ENCODE measurements around the gene DGAT2L6. TPM values are rescaled to one million over a fixed set of nuclear protein-coding genes. Genes with fewer than 3 reads are reported as not detected.
"Not testable (repeated sequence)": the region's sequence is repeated elsewhere in the genome, so short reads cannot be mapped to it uniquely, and the experiment has no call there.

The DGAT2L6 gene
- total RNA-seq, 5 donors from 2014 or later (not counting 1 experiment from before 2014, with no cell fraction given) = not detected

GRCh38 chrX:70240751-70241150 is 63.5 kb downstream of the DGAT2L6 start:
- no peak overlapping the region for H3K4me3 Mint-ChIP-seq
- ChIA-PET CTCF (interaction anchor here in 1 of 2 donors (0.6 kb wide), 1 partner anchor 67 kb away, joined by 3 read pairs; no protein-coding TSS in a partner anchor), POLR2A (no interaction called here)
- no peaks in the 10 kb centered on the region for H3K4me1 Mint-ChIP-seq
- H3K36me3 Mint-ChIP-seq = no peaks in the 10 kb centered on the region
- no peak for ATAC-seq (replicated peaks in 1 of 4)
- Histone ChIP-seq H3K9me3 (no peaks in the 10 kb centered on the region), H3K36me3 (ENCODE audit: control insufficient read depth in 2 of 2, extremely low read depth in 1 of 2, insufficient read depth in 1 of 2, low read length in 1 of 2) (no peaks in the 10 kb centered on the region), H3K27ac (ENCODE audit: low read length) (no peak overlapping the region), H3K4me1 (ENCODE audit: control insufficient read depth in 1 of 2, extremely low read depth in 1 of 2, insufficient read depth in 2 of 2, low read length in 2 of 2) (no peaks in the 10 kb centered on the region), H3K27me3 (replicated peaks in 1 of 2; ENCODE audit: control insufficient read depth in 2 of 2, extremely low read depth in 1 of 2, insufficient read depth in 2 of 2, low read length in 1 of 2) (no peaks in the 10 kb centered on the region), H3K4me3 (ENCODE audit: control insufficient read depth in 1 of 2, extremely low read depth in 1 of 2, low read length in 1 of 2) (no peak overlapping the region)
- DNase-seq = no peak
- no peak overlapping the region for H3K27ac Mint-ChIP-seq
- WGBS (ENCODE audit: insufficient coverage) = no CpG with 5 or more reads among the region's 1 CpG
- peaks cover 2 to 5% of the 10 kb centered on the region in 2 donors for H3K27me3 Mint-ChIP-seq
- no peaks in the 10 kb centered on the region for H3K9me3 Mint-ChIP-seq

- ChIA-PET CTCF (no interaction called here), POLR2A (no interaction called here)
- H3K4me1 ChIP-seq (ENCODE audit: control insufficient read depth in 1 of 2, extremely low read depth in 1 of 2, insufficient read depth in 2 of 2, low read length in 2 of 2) = no peaks in the 10 kb centered on the region
- Mint-ChIP-seq H3K27ac (no peak overlapping the region), H3K36me3 (no peaks in the 10 kb centered on the region), H3K9me3 (no peaks in the 10 kb centered on the region), H3K4me3 (no peak overlapping the region), H3K27me3 (peaks cover 2 to 5% of the 10 kb centered on the region in 2 donors), H3K4me1 (no peaks in the 10 kb centered on the region)
- H3K4me3 ChIP-seq (ENCODE audit: control insufficient read depth in 1 of 2, extremely low read depth in 1 of 2, low read length in 1 of 2) = no peak overlapping the region
- no CpG with 5 or more reads among the region's 2 CpGs for WGBS (ENCODE audit: insufficient coverage)
- no peaks in the 10 kb centered on the region for H3K9me3 ChIP-seq
- no peak for ATAC-seq (replicated peaks in 1 of 4)
- no peak for DNase-seq
- no peaks in the 10 kb centered on the region for H3K27me3 ChIP-seq (replicated peaks in 1 of 2; ENCODE audit: control insufficient read depth in 2 of 2, extremely low read depth in 1 of 2, insufficient read depth in 2 of 2, low read length in 1 of 2)
- H3K36me3 ChIP-seq (ENCODE audit: control insufficient read depth in 2 of 2, extremely low read depth in 1 of 2, insufficient read depth in 1 of 2, low read length in 1 of 2) = no peaks in the 10 kb centered on the region
- H3K27ac ChIP-seq (ENCODE audit: low read length) = no peak overlapping the region
Measured at GRCh38 chrX:70241501-70241900, 64.2 kb downstream of the DGAT2L6 start.

GRCh38 chrX:70243601-70244000 is 66.3 kb downstream of the DGAT2L6 start:
- H3K27ac Mint-ChIP-seq; CTCF ChIA-PET; H3K36me3 Mint-ChIP-seq; H3K27ac ChIP-seq (ENCODE audit: low read length); H3K36me3 ChIP-seq (ENCODE audit: control insufficient read depth in 2 of 2, extremely low read depth in 1 of 2, insufficient read depth in 1 of 2, low read length in 1 of 2); POLR2A ChIA-PET; ATAC-seq (replicated peaks in 1 of 4); H3K4me1 ChIP-seq (ENCODE audit: control insufficient read depth in 1 of 2, extremely low read depth in 1 of 2, insufficient read depth in 2 of 2, low read length in 2 of 2); H3K27me3 Mint-ChIP-seq; H3K9me3 Mint-ChIP-seq; H3K4me1 Mint-ChIP-seq; H3K9me3 ChIP-seq; H3K4me3 ChIP-seq (ENCODE audit: control insufficient read depth in 1 of 2, extremely low read depth in 1 of 2, low read length in 1 of 2); DNase-seq; H3K27me3 ChIP-seq (replicated peaks in 1 of 2; ENCODE audit: control insufficient read depth in 2 of 2, extremely low read depth in 1 of 2, insufficient read depth in 2 of 2, low read length in 1 of 2); H3K4me3 Mint-ChIP-seq: not testable (repeated sequence)
- 20% methylated on average over 1 of the region's 5 CpGs for WGBS (ENCODE audit: insufficient coverage)

GRCh38 chrX:70244881-70245280 is 67.6 kb downstream of the DGAT2L6 start:
- WGBS (ENCODE audit: insufficient coverage) = no CpG with 5 or more reads among the region's 6 CpGs
- Histone ChIP-seq H3K4me1 (ENCODE audit: control insufficient read depth in 1 of 2, extremely low read depth in 1 of 2, insufficient read depth in 2 of 2, low read length in 2 of 2) (no peaks in the 10 kb centered on the region), H3K27ac (ENCODE audit: low read length) (no peak overlapping the region), H3K36me3 (ENCODE audit: control insufficient read depth in 2 of 2, extremely low read depth in 1 of 2, insufficient read depth in 1 of 2, low read length in 1 of 2) (no peaks in the 10 kb centered on the region), H3K4me3 (ENCODE audit: control insufficient read depth in 1 of 2, extremely low read depth in 1 of 2, low read length in 1 of 2) (no peak overlapping the region), H3K9me3 (no peaks in the 10 kb centered on the region), H3K27me3 (replicated peaks in 1 of 2; ENCODE audit: control insufficient read depth in 2 of 2, extremely low read depth in 1 of 2, insufficient read depth in 2 of 2, low read length in 1 of 2) (no peaks in the 10 kb centered on the region)
- H3K4me1 Mint-ChIP-seq = no peaks in the 10 kb centered on the region
- CTCF ChIA-PET = no interaction called here
- no peak for DNase-seq
- H3K27me3 Mint-ChIP-seq = peaks cover 0 to 9% of the 10 kb centered on the region in 2 donors
- H3K9me3 Mint-ChIP-seq = no peaks in the 10 kb centered on the region
- H3K27ac Mint-ChIP-seq = no peak overlapping the region
- no peaks in the 10 kb centered on the region for H3K36me3 Mint-ChIP-seq
- ATAC-seq (replicated peaks in 1 of 4) = no peak
- no peak overlapping the region for H3K4me3 Mint-ChIP-seq
- POLR2A ChIA-PET = no interaction called here

GRCh38 chrX:70247252-70247651 is 70.0 kb downstream of the DGAT2L6 start:
- Mint-ChIP-seq H3K27ac (no peak overlapping the region), H3K9me3 (no peaks in the 10 kb centered on the region), H3K36me3 (no peaks in the 10 kb centered on the region), H3K4me3 (no peak overlapping the region), H3K4me1 (no peaks in the 10 kb centered on the region), H3K27me3 (peaks cover 0 to 9% of the 10 kb centered on the region in 2 donors)
- DNase-seq = no peak
- ChIA-PET POLR2A (no interaction called here), CTCF (no interaction called here)
- Histone ChIP-seq H3K36me3 (ENCODE audit: control insufficient read depth in 2 of 2, extremely low read depth in 1 of 2, insufficient read depth in 1 of 2, low read length in 1 of 2) (no peaks in the 10 kb centered on the region), H3K27me3 (replicated peaks in 1 of 2; ENCODE audit: control insufficient read depth in 2 of 2, extremely low read depth in 1 of 2, insufficient read depth in 2 of 2, low read length in 1 of 2) (no peaks in the 10 kb centered on the region), H3K27ac (ENCODE audit: low read length) (no peak overlapping the region), H3K9me3 (no peaks in the 10 kb centered on the region), H3K4me3 (ENCODE audit: control insufficient read depth in 1 of 2, extremely low read depth in 1 of 2, low read length in 1 of 2) (no peak overlapping the region), H3K4me1 (ENCODE audit: control insufficient read depth in 1 of 2, extremely low read depth in 1 of 2, insufficient read depth in 2 of 2, low read length in 2 of 2) (no peaks in the 10 kb centered on the region)
- no peak for ATAC-seq (replicated peaks in 1 of 4)
- no CpG with 5 or more reads among the region's 2 CpGs for WGBS (ENCODE audit: insufficient coverage)

- no CpG with 5 or more reads among the region's 2 CpGs for WGBS (ENCODE audit: insufficient coverage)
- no peaks in the 10 kb centered on the region for H3K9me3 Mint-ChIP-seq
- Histone ChIP-seq H3K4me1 (ENCODE audit: control insufficient read depth in 1 of 2, extremely low read depth in 1 of 2, insufficient read depth in 2 of 2, low read length in 2 of 2) (no peaks in the 10 kb centered on the region), H3K27me3 (replicated peaks in 1 of 2; ENCODE audit: control insufficient read depth in 2 of 2, extremely low read depth in 1 of 2, insufficient read depth in 2 of 2, low read length in 1 of 2) (no peaks in the 10 kb centered on the region), H3K36me3 (ENCODE audit: control insufficient read depth in 2 of 2, extremely low read depth in 1 of 2, insufficient read depth in 1 of 2, low read length in 1 of 2) (no peaks in the 10 kb centered on the region), H3K9me3 (no peaks in the 10 kb centered on the region), H3K27ac (ENCODE audit: low read length) (no peak overlapping the region), H3K4me3 (ENCODE audit: control insufficient read depth in 1 of 2, extremely low read depth in 1 of 2, low read length in 1 of 2) (no peak overlapping the region)
- no peak overlapping the region for H3K4me3 Mint-ChIP-seq
- no peaks in the 10 kb centered on the region for H3K4me1 Mint-ChIP-seq
- no peak overlapping the region for H3K27ac Mint-ChIP-seq
- peaks cover 22% of the 10 kb centered on the region for H3K36me3 Mint-ChIP-seq
- DNase-seq (no peak), ATAC-seq (replicated peaks in 1 of 4) (no peak)
- ChIA-PET POLR2A (no interaction called here), CTCF (no interaction called here)
- peaks cover 0 to 16% of the 10 kb centered on the region in 2 donors for H3K27me3 Mint-ChIP-seq
Measured at GRCh38 chrX:70252491-70252890, 75.2 kb downstream of the DGAT2L6 start.

GRCh38 chrX:70253377-70254062 is 76.2 kb downstream of the DGAT2L6 start:
- ChIA-PET CTCF (no interaction called here), POLR2A (no interaction called here)
- no peak overlapping the region for H3K4me3 Mint-ChIP-seq
- no peak for ATAC-seq (replicated peaks in 1 of 4)
- no CpG with 5 or more reads among the region's 3 CpGs for WGBS (ENCODE audit: insufficient coverage)
- H3K36me3 Mint-ChIP-seq = peaks cover 23% of the 10 kb centered on the region
- H3K27me3 Mint-ChIP-seq = peaks cover 0 to 16% of the 10 kb centered on the region in 2 donors
- no peaks in the 10 kb centered on the region for H3K9me3 Mint-ChIP-seq
- no peak overlapping the region for H3K27ac Mint-ChIP-seq
- H3K4me1 Mint-ChIP-seq = no peaks in the 10 kb centered on the region
- no peaks in the 10 kb centered on the region for H3K9me3 ChIP-seq
- no peaks in the 10 kb centered on the region for H3K4me1 ChIP-seq (ENCODE audit: control insufficient read depth in 1 of 2, extremely low read depth in 1 of 2, insufficient read depth in 2 of 2, low read length in 2 of 2)
- H3K4me3 ChIP-seq (ENCODE audit: control insufficient read depth in 1 of 2, extremely low read depth in 1 of 2, low read length in 1 of 2) = no peak overlapping the region
- H3K27ac ChIP-seq (ENCODE audit: low read length) = no peak overlapping the region
- no peaks in the 10 kb centered on the region for H3K36me3 ChIP-seq (ENCODE audit: control insufficient read depth in 2 of 2, extremely low read depth in 1 of 2, insufficient read depth in 1 of 2, low read length in 1 of 2)
- H3K27me3 ChIP-seq (replicated peaks in 1 of 2; ENCODE audit: control insufficient read depth in 2 of 2, extremely low read depth in 1 of 2, insufficient read depth in 2 of 2, low read length in 1 of 2) = no peaks in the 10 kb centered on the region
- no peak for DNase-seq

Measured in T-cell (primary cell).